Measurements from ENCODE around the gene ARL17B. TPM values are rescaled to one million over a fixed set of nuclear protein-coding genes. Genes with fewer than 3 reads are reported as not detected.
A peak's percentile ranks its signal among the peaks of the same experiment; 100 is the strongest.
"Not testable (repeated sequence)": the region's sequence is repeated elsewhere in the genome, so short reads cannot be mapped to it uniquely, and the experiment has no call there.

Gene ARL17B
- total RNA-seq, 1 donor from 2014 or later = 10.2 TPM

DNA sequence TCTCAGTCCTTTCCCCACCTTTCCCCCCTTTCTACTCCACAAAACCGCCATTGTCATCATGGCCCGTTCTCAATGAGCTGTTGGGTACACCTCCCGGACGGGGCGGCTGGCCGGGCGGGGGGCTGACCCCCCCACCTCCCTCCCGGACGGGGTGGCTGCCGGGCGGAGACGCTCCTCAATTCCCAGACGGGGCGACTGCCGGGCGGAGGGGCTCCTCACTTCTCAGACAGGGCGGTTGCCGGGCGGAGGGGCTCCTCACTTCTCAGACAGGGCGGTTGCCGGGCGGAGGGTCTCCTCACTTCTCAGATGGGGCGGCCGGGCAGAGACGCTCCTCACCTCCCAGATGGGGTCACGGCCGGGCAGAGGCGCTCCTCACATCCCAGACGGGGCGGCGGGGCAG is 108.8 kb downstream of the ARL17B start:
- not testable (repeated sequence) for DNase-seq (ENCODE audit: low read depth)

DNA sequence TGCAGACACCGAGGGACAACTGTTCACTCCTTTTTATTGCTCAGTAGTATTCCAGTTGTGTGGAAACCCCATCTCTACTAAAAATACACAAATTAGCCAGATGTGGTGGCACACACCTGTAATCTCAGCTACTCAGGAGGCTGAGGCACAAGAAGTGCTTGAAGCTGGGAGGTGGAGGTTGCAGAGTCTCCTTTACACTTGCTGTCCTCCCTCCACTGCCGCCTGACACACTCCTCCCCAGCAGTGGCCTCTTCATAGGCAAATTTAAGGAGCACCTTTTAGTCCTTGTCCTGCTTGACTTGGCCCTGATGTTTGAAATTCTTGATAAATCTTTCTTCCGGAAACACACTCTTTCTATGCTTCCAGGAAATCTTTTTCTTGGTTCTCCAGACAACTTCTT is 112.4 kb downstream of the ARL17B start:
- not testable (repeated sequence) for DNase-seq (ENCODE audit: low read depth)

- DNase-seq (ENCODE audit: low read depth) = not testable (repeated sequence)
Measured at GRCh38 chr17:46244949-46245768, 116.4 kb downstream of the ARL17B start.

- DNase-seq (ENCODE audit: low read depth) = not testable (repeated sequence)
Measured at GRCh38 chr17:46244339-46244913, 117.1 kb downstream of the ARL17B start.

- DNase-seq (ENCODE audit: low read depth) = not testable (repeated sequence)
Measured at GRCh38 chr17:46243928-46244327, 117.6 kb downstream of the ARL17B start.

DNA sequence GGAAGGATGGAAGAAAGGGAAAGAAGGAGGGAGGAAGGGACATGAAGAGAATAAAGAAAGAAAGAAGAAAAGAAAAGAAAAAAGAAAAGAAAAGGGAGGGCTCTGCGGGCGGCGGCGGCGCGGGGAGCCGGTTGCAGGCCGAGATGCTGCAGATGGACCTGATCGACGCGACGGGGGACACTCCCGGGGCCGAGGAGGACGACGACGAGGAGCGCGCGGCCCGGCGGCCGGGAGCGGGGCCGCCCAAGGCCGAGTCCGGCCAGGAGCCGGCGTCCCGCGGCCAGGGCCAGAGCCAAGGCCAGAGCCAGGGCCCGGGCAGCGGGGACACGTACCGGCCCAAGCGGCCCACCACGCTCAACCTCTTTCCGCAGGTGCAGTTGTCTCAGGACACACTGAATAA is 118.1 kb downstream of the ARL17B start:
- not testable (repeated sequence) for DNase-seq (ENCODE audit: low read depth)

- not testable (repeated sequence) for DNase-seq (ENCODE audit: low read depth)
Measured at GRCh38 chr17:46231359-46231758, 130.2 kb downstream of the ARL17B start.

GRCh38 chr17:46225274-46225794 is 136.2 kb downstream of the ARL17B start:
- DNase-seq (ENCODE audit: low read depth) = peak; percentile 91

DNA sequence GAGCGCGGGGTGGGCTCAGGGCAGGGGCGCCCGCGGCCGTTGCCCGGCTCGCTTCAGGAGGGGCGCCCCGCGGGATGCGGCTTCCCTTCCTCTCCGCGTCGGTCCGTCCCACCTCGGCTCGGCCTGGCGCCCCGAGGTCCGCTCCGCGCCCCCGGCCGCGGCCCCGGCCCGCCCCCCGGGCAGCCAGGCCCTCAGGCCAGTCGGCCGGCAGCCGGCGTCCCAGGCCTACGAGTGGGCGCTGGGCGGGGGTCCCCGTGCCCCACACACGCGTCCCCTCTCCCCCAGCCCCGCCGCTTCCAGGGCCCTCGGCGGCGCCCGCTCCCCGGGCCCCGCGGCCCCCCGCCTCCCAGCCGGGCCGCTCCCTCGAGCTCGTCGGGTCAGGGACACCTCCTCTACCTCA is 136.7 kb downstream of the ARL17B start:
- DNase-seq (ENCODE audit: low read depth) = not testable (repeated sequence)

Other genes with a start within 250 kb of the ARL17B start
- 19.3 and 25.2 TPM in 2 replicates for gene KANSL1, start 168.3 kb downstream of the ARL17B start, total RNA-seq
- gene LRRC37A, start 66.6 kb downstream of the ARL17B start, total RNA-seq = 1.1 and 1.5 TPM in 2 replicates
- 7.2 and 9.5 TPM in 2 replicates for gene LRRC37A2, start 150.7 kb upstream of the ARL17B start, total RNA-seq
- gene ARL17A, start 217.9 kb upstream of the ARL17B start, total RNA-seq = 7.0 and 12.8 TPM in 2 replicates
- gene NSF, start 228.9 kb upstream of the ARL17B start, total RNA-seq = 72.0 and 77.4 TPM in 2 replicates